Keratinocyte (primary cell): Measurements from ENCODE around the gene IFFO2. TPM values are rescaled to one million over a fixed set of nuclear protein-coding genes. Genes with fewer than 3 reads are reported as not detected.

Source experiments
- DNase-seq: peaks from one replicate; pipeline ENCODE4 v3.0.0-alpha.2; 2011; ENCODE audit warnings: low read depth, missing footprints, low spot score
- FAIRE-seq: peaks from 2 replicates; lab custom pipeline; 2011; peaks lifted over from hg19 to GRCh38; lab: Jason Lieb, UNC
- H2AFZ ChIP-seq: 2 replicates; pipeline ENCODE4 v1.6.0; 2012; ENCODE audit warnings: low read length, control low read depth, inconsistent platforms; ENCODE audit not compliant: control insufficient read depth
- H3K27ac ChIP-seq: 2 replicates; pipeline ENCODE4 v1.5.1; 2011; ENCODE audit warnings: low read length; ENCODE audit not compliant: control insufficient read depth, insufficient read depth
- H3K27me3 ChIP-seq: 3 replicates; pipeline ENCODE4 v1.6.0; 2011; ENCODE audit warnings: low read length; ENCODE audit not compliant: control insufficient read depth, insufficient read depth; ENCODE audit errors: extremely low read depth
- H3K36me3 ChIP-seq, 2 experiments: 2 replicates in 1 of 2; 3 replicates in 1 of 2; pipeline ENCODE4 v1.5.1; 2011; ENCODE audit warnings: low read length in 2 of 2, mild to moderate bottlenecking in 1 of 2; ENCODE audit not compliant: control insufficient read depth in 2 of 2, insufficient read depth in 2 of 2; ENCODE audit errors: extremely low read depth in 1 of 2
- H3K4me1 ChIP-seq: 3 replicates; pipeline ENCODE4 v1.5.1; 2011; ENCODE audit warnings: low read length; ENCODE audit not compliant: control insufficient read depth, insufficient read depth; ENCODE audit errors: extremely low read depth
- H3K4me2 ChIP-seq: 3 replicates; pipeline ENCODE4 v1.6.0; 2011; ENCODE audit warnings: low read depth, low read length; ENCODE audit not compliant: control insufficient read depth, insufficient read depth; ENCODE audit errors: extremely low read depth
- H3K4me3 ChIP-seq, 3 experiments: fragments of 200-600 bp in 1 of 3; sonication (generic) in 1 of 3; 2 replicates in 2 of 3; 3 replicates in 1 of 3; pipeline ENCODE4 v1.5.1; 2011 to 2016; ENCODE audit warnings: low read length in 3 of 3, mild to moderate bottlenecking in 3 of 3, control low read depth in 2 of 3, inconsistent platforms in 1 of 3, low read depth in 1 of 3, mixed read lengths in 1 of 3, mixed run types in 1 of 3, moderate library complexity in 1 of 3; ENCODE audit not compliant: control insufficient read depth in 2 of 3, insufficient read depth in 2 of 3; ENCODE audit errors: extremely low read depth in 1 of 3
- H3K79me2 ChIP-seq: 2 replicates; pipeline ENCODE4 v1.6.0; 2012; ENCODE audit warnings: low read length; ENCODE audit not compliant: control insufficient read depth, insufficient read depth
- H3K9ac ChIP-seq: 3 replicates; pipeline ENCODE4 v1.6.0; 2011; ENCODE audit warnings: low read length; ENCODE audit not compliant: control insufficient read depth, insufficient read depth; ENCODE audit errors: extremely low read depth
- H3K9me1 ChIP-seq: 3 replicates; pipeline ENCODE4 v1.6.0; 2011; ENCODE audit warnings: low read length; ENCODE audit not compliant: control insufficient read depth, insufficient read depth; ENCODE audit errors: extremely low read depth
- H3K9me3 ChIP-seq: 2 replicates; pipeline ENCODE4 v1.5.1; 2012; ENCODE audit warnings: low read depth, low read length; ENCODE audit not compliant: control insufficient read depth
- H4K20me1 ChIP-seq: 3 replicates; pipeline ENCODE4 v1.6.0; 2011; ENCODE audit warnings: low read length; ENCODE audit not compliant: control insufficient read depth, insufficient read depth; ENCODE audit errors: extremely low read depth
- EZH2 ChIP-seq: IDR thresholded peaks from one replicate; pipeline ENCODE4 v1.6.1; 2012; ENCODE audit warnings: inconsistent platforms, mild to moderate bottlenecking, low read length, moderate library complexity
- dilution Hi-C: fragments of 300-500 bp; cut with MboI; formaldehyde crosslinking; loops from one replicate; pipeline ENCODE4 v1.7.0; 2020; ENCODE audit warnings: low sequenced_read_pairs; ENCODE audit not compliant: extremely low pct_ligation_motif_present
- polyA plus RNA-seq, 5 experiments: library from polyadenylated mRNA; depleted of rRNA in 3 of 5; stranded (reverse) in 3 of 5; stranded (forward) in 1 of 5; unstranded in 1 of 5; fragments of >200 nt; gene quantifications; 1 replicate in 1 of 5; 2 replicates in 3 of 5; 3 replicates in 1 of 5; pipeline versions ENCODE4 v1.2.1 to v1.2.3, GENCODE V29; 2011 to 2012; ENCODE audit warnings: missing spikeins in 2 of 5, low read depth in 1 of 5, low replicate concordance in 1 of 5
- TF ChIP-seq, protein P1 (sequence below), 3 experiments: IDR thresholded peaks in 1 of 3; conservative IDR thresholded peaks in 1 of 3; optimal IDR thresholded peaks in 1 of 3; 2 replicates in 2 of 3; 3 replicates in 1 of 3; pipeline versions ENCODE3 to v1.5.1; 2011; ENCODE audit warnings: low read length in 3 of 3, mild to moderate bottlenecking in 3 of 3, moderate library complexity in 2 of 3, control low read depth in 1 of 3, inconsistent platforms in 1 of 3; ENCODE audit not compliant: insufficient read depth in 2 of 3; ENCODE audit errors: extremely low read depth in 1 of 3

Gene IFFO2
- polyA plus RNA-seq, 1 donor (not counting 4 experiments of a cell fraction or from before 2014, with no cell fraction given) = 57.9 TPM

DNA sequence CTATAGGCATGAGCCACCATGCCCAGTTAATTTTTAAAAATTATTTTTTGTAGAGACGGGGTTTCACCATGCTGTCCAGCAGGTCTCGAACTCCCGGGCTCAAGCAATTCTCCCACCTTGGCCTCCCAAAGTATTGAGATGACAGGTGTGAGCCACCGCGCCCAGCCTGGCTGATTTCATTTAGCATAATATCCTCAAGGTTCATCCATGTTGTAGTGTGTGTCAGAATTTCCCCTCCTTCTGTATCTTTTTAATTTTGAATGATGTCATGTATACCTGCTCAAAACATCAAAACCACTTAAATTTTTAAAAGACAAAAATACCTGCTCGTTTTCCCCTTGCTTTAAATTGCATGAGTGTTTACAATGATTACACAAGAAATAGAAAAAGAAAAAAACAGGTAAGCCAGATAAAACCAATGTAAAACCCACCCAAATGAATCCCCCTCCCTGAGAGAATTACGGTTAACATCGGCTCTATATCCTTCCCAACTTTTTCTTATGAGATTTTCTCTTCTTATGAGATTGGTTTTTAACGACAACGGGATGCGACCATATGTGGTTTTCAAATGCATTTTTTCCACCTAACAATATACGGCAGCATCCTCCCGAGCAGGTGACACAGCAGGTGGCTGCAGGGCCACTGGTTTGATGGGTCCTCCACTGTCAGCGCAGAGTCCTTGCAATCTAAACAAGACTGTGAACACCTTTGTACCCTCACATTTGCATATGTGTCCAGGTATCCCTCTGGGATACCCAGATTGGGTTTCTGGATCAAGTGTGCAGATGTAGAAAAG, 22.1 kb downstream of the IFFO2 start:
- no peak overlapping the region for H3K27ac ChIP-seq
- no peak overlapping the region for H3K4me2 ChIP-seq
- peaks cover 7 to 27% of the 10 kb centered on the region in 2 experiments for H3K36me3 ChIP-seq
- no peaks in the 10 kb centered on the region for H3K9me3 ChIP-seq
- no peaks in the 10 kb centered on the region for H3K27me3 ChIP-seq
- no peak for FAIRE-seq
- DNase-seq = no peak
- no peak overlapping the region for H3K9ac ChIP-seq
- H2AFZ ChIP-seq = no peak overlapping the region
- H4K20me1 ChIP-seq = peaks cover 5% of the 10 kb centered on the region
- dilution Hi-C loops = no loop called here
- no peak for TF ChIP-seq EZH2
- TF ChIP-seq, protein P1, sequence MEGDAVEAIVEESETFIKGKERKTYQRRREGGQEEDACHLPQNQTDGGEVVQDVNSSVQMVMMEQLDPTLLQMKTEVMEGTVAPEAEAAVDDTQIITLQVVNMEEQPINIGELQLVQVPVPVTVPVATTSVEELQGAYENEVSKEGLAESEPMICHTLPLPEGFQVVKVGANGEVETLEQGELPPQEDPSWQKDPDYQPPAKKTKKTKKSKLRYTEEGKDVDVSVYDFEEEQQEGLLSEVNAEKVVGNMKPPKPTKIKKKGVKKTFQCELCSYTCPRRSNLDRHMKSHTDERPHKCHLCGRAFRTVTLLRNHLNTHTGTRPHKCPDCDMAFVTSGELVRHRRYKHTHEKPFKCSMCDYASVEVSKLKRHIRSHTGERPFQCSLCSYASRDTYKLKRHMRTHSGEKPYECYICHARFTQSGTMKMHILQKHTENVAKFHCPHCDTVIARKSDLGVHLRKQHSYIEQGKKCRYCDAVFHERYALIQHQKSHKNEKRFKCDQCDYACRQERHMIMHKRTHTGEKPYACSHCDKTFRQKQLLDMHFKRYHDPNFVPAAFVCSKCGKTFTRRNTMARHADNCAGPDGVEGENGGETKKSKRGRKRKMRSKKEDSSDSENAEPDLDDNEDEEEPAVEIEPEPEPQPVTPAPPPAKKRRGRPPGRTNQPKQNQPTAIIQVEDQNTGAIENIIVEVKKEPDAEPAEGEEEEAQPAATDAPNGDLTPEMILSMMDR (optimal IDR thresholded peaks at IDR 0.05 in 1 of 3, IDR thresholded peaks at IDR 0.05 in 1 of 3, conservative IDR thresholded peaks at IDR 0.05 in 1 of 3; ENCODE audit: extremely low read depth in 1 of 3, insufficient read depth in 2 of 3, low read length in 3 of 3) = no peak
- H3K4me1 ChIP-seq = peaks cover 74% of the 10 kb centered on the region
- H3K4me3 ChIP-seq = no peak overlapping the region
- H3K9me1 ChIP-seq = peaks cover 10% of the 10 kb centered on the region
- peaks cover 99% of the 10 kb centered on the region for H3K79me2 ChIP-seq

DNA sequence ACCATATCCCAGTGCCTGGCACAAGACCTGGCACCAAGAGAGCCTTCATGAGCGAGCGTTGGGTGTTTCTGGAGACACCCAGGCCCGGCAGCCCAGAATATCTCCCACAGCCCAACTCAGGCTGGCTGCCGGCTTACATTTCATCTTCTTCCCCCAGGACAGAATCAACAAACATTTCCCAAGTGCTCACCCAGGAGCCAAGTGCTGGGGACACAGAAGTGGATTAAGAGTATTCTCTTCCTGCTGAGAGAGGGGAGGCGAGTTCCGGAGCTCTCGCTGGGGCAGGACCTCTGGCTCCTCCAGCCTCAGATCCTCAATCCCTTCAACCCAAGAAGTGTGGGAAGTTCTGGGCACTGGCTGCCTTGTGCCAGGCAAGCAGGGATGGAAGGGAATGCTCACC, 23.6 kb downstream of the IFFO2 start:
- peak overlapping the region; percentile 59 for H3K27ac ChIP-seq
- dilution Hi-C loops = no loop called here
- peaks cover 7 to 29% of the 10 kb centered on the region in 2 experiments for H3K36me3 ChIP-seq
- no peak overlapping the region for H3K9ac ChIP-seq
- no peaks in the 10 kb centered on the region for H3K9me3 ChIP-seq
- H3K27me3 ChIP-seq = no peaks in the 10 kb centered on the region
- H3K9me1 ChIP-seq = peaks cover 10% of the 10 kb centered on the region
- peaks cover 97% of the 10 kb centered on the region for H3K79me2 ChIP-seq
- FAIRE-seq (no peak), DNase-seq (no peak)
- H3K4me3 ChIP-seq = peak overlapping the region in 2 of 3 experiments; percentile 14 to 19
- TF ChIP-seq, protein P1 (optimal IDR thresholded peaks at IDR 0.05 in 1 of 3, IDR thresholded peaks at IDR 0.05 in 1 of 3, conservative IDR thresholded peaks at IDR 0.05 in 1 of 3; ENCODE audit: extremely low read depth in 1 of 3, insufficient read depth in 2 of 3, low read length in 3 of 3) = no peak
- TF ChIP-seq EZH2 = no peak
- peak overlapping the region; percentile 41 for H3K4me2 ChIP-seq
- H3K4me1 ChIP-seq = peaks cover 74% of the 10 kb centered on the region
- peaks cover 5% of the 10 kb centered on the region for H4K20me1 ChIP-seq
- no peak overlapping the region for H2AFZ ChIP-seq
